ENCODE measurements around the gene ZFYVE19. TPM values are rescaled to one million over a fixed set of nuclear protein-coding genes. Genes with fewer than 3 reads are reported as not detected.
A peak's percentile ranks its signal among the peaks of the same experiment; 100 is the strongest.
"Not testable (repeated sequence)": the region's sequence is repeated elsewhere in the genome, so short reads cannot be mapped to it uniquely, and the experiment has no call there.

The ZFYVE19 gene
- total RNA-seq, 1 donor from 2014 or later = 24.9 TPM

GRCh38 chr15:40843261-40843884 lies 36.5 kb downstream of the ZFYVE19 start:
- no peak for DNase-seq (ENCODE audit: low spot score)
- intact Hi-C loops (cut with DNase I) = no loop called here
- no peak for ATAC-seq

DNA sequence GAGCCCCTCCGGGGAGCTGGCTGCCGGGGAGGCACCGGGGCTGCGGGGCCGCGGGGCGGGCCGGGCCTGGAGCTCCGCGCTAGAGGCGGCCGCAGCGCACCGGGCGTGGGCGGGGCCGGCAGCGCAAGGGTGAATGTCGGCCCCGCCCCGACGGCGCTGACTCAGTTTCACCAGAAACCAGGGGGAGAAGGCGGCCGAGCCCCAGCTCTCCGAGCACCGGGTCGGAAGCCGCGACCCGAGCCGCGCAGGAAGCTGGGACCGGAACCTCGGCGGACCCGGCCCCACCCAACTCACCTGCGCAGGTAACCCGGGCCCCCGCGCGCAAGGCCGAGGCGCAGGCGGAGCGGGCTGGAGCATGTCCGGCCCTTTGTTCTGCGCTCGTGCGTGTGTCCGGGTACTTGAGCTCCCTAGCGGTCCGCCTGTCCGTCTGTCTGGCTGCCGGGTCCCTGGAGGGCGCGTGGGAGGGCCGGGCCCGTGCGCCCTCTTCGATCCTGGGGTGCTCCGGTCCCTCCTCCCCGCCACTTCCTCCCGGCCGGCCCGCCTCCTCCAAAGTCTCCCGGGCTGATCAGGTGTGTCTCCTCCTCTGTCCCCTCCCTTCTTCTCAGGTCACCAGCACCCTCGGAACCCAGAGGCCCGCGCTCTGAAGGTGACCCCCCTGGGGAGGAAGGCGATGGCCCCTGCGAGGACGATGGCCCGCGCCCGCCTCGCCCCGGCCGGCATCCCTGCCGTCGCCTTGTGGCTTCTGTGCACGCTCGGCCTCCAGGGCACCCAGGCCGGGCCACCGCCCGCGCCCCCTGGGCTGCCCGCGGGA lies 37.2 kb downstream of the ZFYVE19 start, which contains the start of gene SPINT1:
Gene SPINT1 (plus strand): TSS at position 164 of the 811 bp plus-strand sequence. CDS start 507 bp downstream, at position 671.
- intact Hi-C loops (cut with DNase I) = no loop called here
- no peak for DNase-seq (ENCODE audit: low spot score)
- ATAC-seq = no peak

- DNase-seq (ENCODE audit: low spot score) (no peak), ATAC-seq (peak; percentile 18)
- intact Hi-C loops (cut with DNase I) = no loop called here
These were observed 37.8 kb downstream of the ZFYVE19 start for GRCh38 chr15:40844696-40845030.

GRCh38 chr15:40845036-40845435 lies 38.1 kb downstream of the ZFYVE19 start:
- ATAC-seq = no peak
- intact Hi-C loops (cut with DNase I) = no loop called here
- no peak for DNase-seq (ENCODE audit: low spot score)

DNA sequence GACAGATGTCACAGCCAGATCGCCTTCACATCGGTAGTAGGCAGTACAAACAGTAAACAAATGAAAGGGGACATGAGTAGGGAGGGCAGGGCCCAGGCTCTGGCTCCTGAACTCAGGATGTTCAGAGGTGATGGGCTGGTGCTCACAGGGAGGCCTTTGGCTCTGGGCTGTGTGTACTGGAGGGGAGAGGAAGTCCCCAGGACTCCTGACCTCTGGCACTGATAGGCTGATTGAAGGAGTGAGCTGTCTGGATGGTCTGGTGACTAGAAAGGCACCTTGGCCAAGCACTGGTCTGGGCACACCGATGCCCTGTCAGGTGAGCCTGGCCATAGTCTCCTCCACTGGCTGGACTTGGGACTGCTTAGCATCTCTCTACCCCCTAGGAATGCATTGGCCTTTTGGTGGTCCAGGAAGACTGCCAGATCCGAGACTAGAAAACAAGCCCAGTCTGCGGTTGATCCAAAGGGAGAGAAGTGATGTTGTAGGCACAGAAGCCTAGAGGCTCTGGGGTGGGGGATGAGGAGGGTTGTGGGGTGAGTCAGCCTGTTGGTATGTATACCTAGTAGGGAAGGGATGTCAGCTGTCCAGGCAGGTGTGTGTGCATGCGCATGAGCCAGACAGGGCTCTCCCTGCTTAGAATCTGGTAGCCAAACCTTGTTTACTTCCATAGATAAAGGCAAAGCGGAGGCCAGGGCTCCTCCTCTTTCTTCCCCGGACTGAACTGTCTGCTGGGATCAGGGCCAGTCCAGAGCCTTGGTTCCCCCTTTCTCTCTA lies 38.8 kb downstream of the ZFYVE19 start:
- DNase-seq (ENCODE audit: low spot score) = no peak

GRCh38 chr15:40846841-40847222 lies 39.9 kb downstream of the ZFYVE19 start:
- intact Hi-C loops (cut with DNase I) = no loop called here
- ATAC-seq (no peak), DNase-seq (ENCODE audit: low spot score) (no peak)

More for the DNA sequence above, 38.8 kb downstream of the ZFYVE19 start:
- ATAC-seq = no peak
- intact Hi-C loops (cut with DNase I) = no loop called here

DNA sequence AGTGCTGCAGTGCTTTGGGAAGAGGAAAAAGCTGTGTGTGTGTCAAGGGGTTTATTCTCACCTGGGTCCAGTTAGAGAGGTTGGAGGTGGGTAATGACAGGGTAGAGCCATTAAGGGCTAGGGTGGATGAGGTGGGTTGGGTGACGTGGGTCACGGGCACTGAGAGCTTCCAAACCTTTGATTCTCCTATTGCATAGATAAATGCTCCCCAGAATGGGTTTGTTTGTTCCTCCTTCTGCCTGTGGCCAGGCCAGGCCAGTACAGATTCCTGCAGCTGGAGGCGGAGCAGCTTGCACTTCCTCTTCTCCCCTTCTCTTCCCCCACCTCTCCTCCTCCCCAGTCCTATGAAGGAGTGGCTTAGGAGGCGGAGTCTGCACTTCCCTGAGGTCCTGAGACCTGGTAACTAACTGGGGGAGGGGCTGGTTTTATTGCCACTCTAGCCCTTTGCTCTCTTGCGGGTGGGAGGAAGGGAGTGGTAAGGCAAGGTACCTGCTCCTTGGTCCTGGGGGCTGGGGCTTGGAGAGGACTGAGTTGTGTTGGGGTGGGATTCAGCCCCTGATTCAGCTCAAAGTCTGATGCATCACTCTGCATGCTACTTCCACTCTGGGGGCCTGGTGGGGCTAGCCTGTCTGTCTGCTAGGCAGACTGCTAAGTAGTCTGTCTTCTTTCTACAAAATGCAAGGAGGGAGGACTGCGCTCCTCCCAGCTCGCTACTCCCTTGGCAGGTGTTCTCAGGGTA lies 40.5 kb downstream of the ZFYVE19 start:
- intact Hi-C loops (cut with DNase I) = no loop called here
- ATAC-seq = peak; percentile 76
- peak; percentile 67 for DNase-seq (ENCODE audit: low spot score)

DNA sequence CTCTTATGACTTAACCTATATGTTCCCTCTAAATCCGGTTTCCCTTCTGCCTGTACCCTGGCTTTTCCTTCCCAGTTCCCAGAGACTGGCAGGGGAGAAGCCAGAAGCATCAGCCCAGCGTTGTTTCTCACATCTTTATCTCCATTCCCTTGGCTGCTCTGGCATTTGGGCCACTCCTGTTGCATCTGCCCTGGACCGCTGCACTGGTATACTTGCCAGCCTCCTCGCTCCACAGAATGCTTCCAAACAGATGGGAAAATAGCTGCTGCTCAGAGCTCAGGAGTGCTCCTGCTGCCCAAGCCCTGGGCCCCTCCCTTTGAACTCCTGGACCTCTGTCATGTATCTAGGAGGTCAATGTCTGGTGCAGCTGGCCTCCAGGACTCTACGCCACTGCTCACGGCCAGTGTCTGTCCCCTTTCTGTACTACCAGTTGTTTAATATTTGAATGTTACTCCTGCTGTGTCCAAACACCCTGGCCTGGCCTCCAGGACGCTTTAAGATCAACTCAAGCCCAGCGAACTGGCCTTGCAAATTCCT lies 43.8 kb downstream of the ZFYVE19 start:
- intact Hi-C loops (cut with DNase I) = no loop called here
- DNase-seq (ENCODE audit: low spot score) (no peak), ATAC-seq (no peak)

GRCh38 chr15:40852529-40852928 lies 45.6 kb downstream of the ZFYVE19 start:
- ATAC-seq (no peak), DNase-seq (ENCODE audit: low spot score) (no peak)
- intact Hi-C loops (cut with DNase I) = no loop called here

- intact Hi-C loops (cut with DNase I) = no loop called here
- no peak for ATAC-seq
- DNase-seq (ENCODE audit: low spot score) = no peak
These were observed 46.5 kb downstream of the ZFYVE19 start for GRCh38 chr15:40853241-40853890.

DNA sequence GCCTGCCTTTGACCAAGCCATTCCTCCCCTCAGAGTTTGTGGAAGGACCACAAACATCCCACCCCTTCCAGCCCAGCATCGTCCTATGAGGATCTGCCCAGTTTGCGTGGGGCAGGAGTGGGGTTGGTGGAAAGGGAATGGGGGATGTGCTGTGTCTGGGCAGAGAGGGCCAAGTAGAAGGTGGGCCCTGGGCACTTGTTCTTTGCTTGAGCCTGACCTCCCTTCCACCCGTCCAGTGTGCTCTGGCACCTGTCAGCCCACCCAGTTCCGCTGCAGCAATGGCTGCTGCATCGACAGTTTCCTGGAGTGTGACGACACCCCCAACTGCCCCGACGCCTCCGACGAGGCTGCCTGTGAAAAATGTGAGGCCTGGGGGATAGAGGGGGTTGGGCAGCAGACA lies 47.3 kb downstream of the ZFYVE19 start:
- no peak for ATAC-seq
- DNase-seq (ENCODE audit: low spot score) = no peak
- intact Hi-C loops (cut with DNase I) = no loop called here

GRCh38 chr15:40855706-40856234 lies 48.9 kb downstream of the ZFYVE19 start:
- intact Hi-C loops (cut with DNase I) = no loop called here
- DNase-seq (ENCODE audit: low spot score) (no peak), ATAC-seq (no peak)

- intact Hi-C loops (cut with DNase I) = no loop called here
- ATAC-seq (no peak), DNase-seq (ENCODE audit: low spot score) (no peak)
These were observed 49.9 kb downstream of the ZFYVE19 start for GRCh38 chr15:40856746-40857145.

- intact Hi-C loops (cut with DNase I) = no loop called here
- DNase-seq (ENCODE audit: low spot score) = peak; percentile 82
- peak; percentile 88 for ATAC-seq
These were observed 50.9 kb downstream of the ZFYVE19 start for GRCh38 chr15:40857601-40858341.

GRCh38 chr15:40858706-40859105 lies 51.8 kb downstream of the ZFYVE19 start:
- ATAC-seq (no peak), DNase-seq (ENCODE audit: low spot score) (no peak)

DNA sequence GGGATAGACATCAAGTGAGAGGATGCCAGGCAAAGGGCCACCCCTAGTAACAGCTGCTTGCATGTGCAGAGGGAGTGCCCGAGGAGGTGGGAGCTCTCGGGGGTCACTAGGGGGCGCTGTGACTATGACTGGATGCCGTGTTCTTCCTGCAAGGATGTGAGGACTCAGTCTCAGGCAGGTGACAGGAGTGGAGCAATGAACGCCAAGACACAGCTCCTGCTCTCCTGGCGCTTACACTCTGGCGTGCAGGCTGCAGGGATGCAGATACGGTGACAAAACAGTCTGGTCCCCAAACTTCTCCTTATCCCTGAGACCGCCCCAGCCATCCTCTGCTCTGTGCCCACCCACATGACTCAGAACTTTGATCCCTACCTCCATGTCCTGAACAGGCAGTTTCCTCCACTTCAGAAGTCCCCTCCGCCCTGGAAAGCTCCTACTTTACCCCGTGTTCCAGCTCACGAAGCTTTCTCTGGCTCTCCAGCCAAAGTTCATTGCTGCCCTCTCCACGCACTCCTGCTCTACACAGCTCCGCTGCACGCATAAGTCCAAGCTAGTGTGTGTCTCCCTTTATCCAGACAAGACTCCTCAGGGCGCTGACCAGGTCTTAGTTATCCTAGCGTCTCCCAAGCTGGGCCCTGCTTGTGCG lies 52.4 kb downstream of the ZFYVE19 start:
- intact Hi-C loops (cut with DNase I) = no loop called here
- ATAC-seq = peak; percentile 47
- DNase-seq (ENCODE audit: low spot score) = peak; percentile 77

More at GRCh38 chr15:40858706-40859105, 51.8 kb downstream of the ZFYVE19 start:
- intact Hi-C loops (cut with DNase I) = no loop called here

DNA sequence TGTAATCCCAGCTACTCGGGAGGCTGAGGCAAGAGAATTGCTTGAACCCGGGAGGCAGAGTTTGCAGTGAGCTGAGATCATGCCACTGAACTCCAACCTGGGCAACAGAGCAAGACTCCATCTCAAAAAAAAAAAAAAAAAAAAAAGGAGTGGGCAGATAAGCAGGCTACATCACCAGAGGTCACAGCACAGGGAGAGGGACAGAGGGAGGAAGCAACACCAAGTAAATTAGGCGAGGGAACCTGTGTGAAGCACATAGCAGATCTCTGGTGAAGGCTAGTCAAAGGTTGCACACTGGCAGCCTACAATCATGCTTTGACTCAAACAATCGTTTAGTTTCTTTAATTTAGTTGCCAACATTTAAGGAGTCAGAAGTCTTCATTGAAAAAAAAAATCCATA lies 54.3 kb downstream of the ZFYVE19 start:
- intact Hi-C loops (cut with DNase I); ATAC-seq; DNase-seq (ENCODE audit: low spot score): not testable (repeated sequence)
